HEK293T (cell line): ENCODE data around the gene CLCA4.

Experiments used
- CTCF ChIA-PET: fragments of 350-600 bp; formaldehyde crosslinking; extraction: SDS; loops from one replicate; lab custom pipeline; 2021; ENCODE audit warnings: antibody characterized with exemption, inconsistent platforms; lab: Yijun Ruan, JAX
- POLR2A ChIA-PET: fragments of 350-600 bp; formaldehyde crosslinking; extraction: SDS; loops from one replicate; lab custom pipeline; 2020; ENCODE audit warnings: antibody characterized with exemption, inconsistent platforms; lab: Yijun Ruan, JAX
- DNase-seq: peaks from one replicate; pipeline ENCODE4 v3.0.0; 2012; ENCODE audit warnings: mixed read lengths; ENCODE audit errors: extremely low spot score
- ARNT ChIP-seq: fragments of 450-650 bp; IDR thresholded peaks from 2 replicates; pipeline ENCODE4 v1.6.1; 2017; ENCODE audit warnings: mild to moderate bottlenecking
- BHLHE40 ChIP-seq: fragments of 450-650 bp; IDR thresholded peaks from 2 replicates; pipeline ENCODE4 v1.6.1; 2016; ENCODE audit warnings: mild to moderate bottlenecking, moderate library complexity, borderline replicate concordance
- CTBP1 ChIP-seq: fragments of 450-650 bp; IDR thresholded peaks from 2 replicates; pipeline ENCODE4 v1.6.1; 2016; ENCODE audit warnings: borderline replicate concordance
- ELF4 ChIP-seq: fragments of 450-650 bp; IDR thresholded peaks from 2 replicates; pipeline ENCODE4 v1.6.1; 2017; ENCODE audit warnings: antibody characterized with exemption
- FOXA1 ChIP-seq: fragments of 450-650 bp; IDR thresholded peaks from 2 replicates; pipeline ENCODE4 v1.6.1; 2016; ENCODE audit warnings: mild to moderate bottlenecking
- FOXK2 ChIP-seq: fragments of 450-650 bp; IDR thresholded peaks from 2 replicates; pipeline ENCODE4 v1.6.1; 2016; ENCODE audit warnings: mild to moderate bottlenecking
- FOXM1 ChIP-seq: fragments of 450-650 bp; IDR thresholded peaks from 2 replicates; pipeline ENCODE4 v1.6.1; 2017; ENCODE audit warnings: mild to moderate bottlenecking, borderline replicate concordance
- HDGF ChIP-seq: fragments of 450-650 bp; IDR thresholded peaks from 2 replicates; pipeline ENCODE4 v1.6.1; 2017; ENCODE audit warnings: antibody characterized with exemption, borderline replicate concordance
- L3MBTL2 ChIP-seq: fragments of 450-650 bp; conservative IDR thresholded peaks from 2 replicates; pipeline ENCODE4 v1.6.1; 2016; ENCODE audit warnings: mild to moderate bottlenecking
- LEF1 ChIP-seq: fragments of 450-650 bp; IDR thresholded peaks from 2 replicates; pipeline ENCODE4 v1.6.1; 2017; ENCODE audit warnings: mild to moderate bottlenecking, borderline replicate concordance
- NFRKB ChIP-seq: fragments of 450-650 bp; IDR thresholded peaks from 2 replicates; pipeline ENCODE4 v1.6.1; 2016; ENCODE audit warnings: mild to moderate bottlenecking, moderate library complexity
- PKNOX1 ChIP-seq: fragments of 450-650 bp; IDR thresholded peaks from 2 replicates; pipeline ENCODE4 v1.6.1; 2016
- SP1 ChIP-seq: fragments of 450-650 bp; IDR thresholded peaks from 2 replicates; pipeline ENCODE4 v1.6.1; 2017
- SUZ12 ChIP-seq: fragments of 450-650 bp; IDR thresholded peaks from 2 replicates; pipeline ENCODE4 v1.6.1; 2016; ENCODE audit warnings: mild to moderate bottlenecking
- TARDBP ChIP-seq: fragments of 450-650 bp; IDR thresholded peaks from 2 replicates; pipeline ENCODE4 v1.6.1; 2016
- ZNF384 ChIP-seq: fragments of 450-650 bp; IDR thresholded peaks from 2 replicates; pipeline ENCODE4 v1.6.1; 2016

The CLCA4 gene

GRCh38 chr1:86557739-86558138, 10.9 kb downstream of the CLCA4 start:
- no peak for TF ChIP-seq TARDBP
- TF ChIP-seq HDGF = no peak
- TF ChIP-seq LEF1 = no peak
- ChIA-PET POLR2A (no interaction called here), CTCF (no interaction called here)
- DNase-seq = no peak

- CTCF ChIA-PET = no interaction called here
- DNase-seq = no peak
- POLR2A ChIA-PET = no interaction called here
- TF ChIP-seq FOXA1 (no peak), NFRKB (no peak), SUZ12 (no peak), BHLHE40 (no peak), FOXK2 (no peak), CTBP1 (no peak), LEF1 (no peak), HDGF (no peak), SP1 (no peak), ZNF384 (no peak), L3MBTL2 (no peak), PKNOX1 (no peak), ARNT (no peak), FOXM1 (no peak), ELF4 (no peak), TARDBP (no peak)
These were observed 17.0 kb downstream of the CLCA4 start for GRCh38 chr1:86563849-86564248.

- CTCF ChIA-PET = no interaction called here
- TF ChIP-seq NFRKB (no peak), LEF1 (no peak), FOXK2 (no peak), FOXA1 (no peak)
- no peak for DNase-seq
- POLR2A ChIA-PET = no interaction called here
These were observed 20.5 kb downstream of the CLCA4 start for GRCh38 chr1:86567341-86567740.

- ChIA-PET CTCF (no interaction called here), POLR2A (no interaction called here)
- no peak for DNase-seq
- TF ChIP-seq SUZ12 (no peak), CTBP1 (no peak), SP1 (no peak), BHLHE40 (no peak), ARNT (no peak), ELF4 (no peak), TARDBP (no peak), FOXM1 (no peak), L3MBTL2 (no peak), NFRKB (no peak), FOXA1 (no peak), ZNF384 (no peak)
These were observed 21.0 kb downstream of the CLCA4 start for GRCh38 chr1:86567878-86568277.

GRCh38 chr1:86573763-86574484, 27.0 kb downstream of the CLCA4 start:
- ChIA-PET POLR2A (no interaction called here), CTCF (no interaction called here)
- DNase-seq = no peak
- no peak for TF ChIP-seq ARNT
- TF ChIP-seq L3MBTL2 = no peak
- no peak for TF ChIP-seq SUZ12
- no peak for TF ChIP-seq SP1
- no peak for TF ChIP-seq FOXA1
- no peak for TF ChIP-seq PKNOX1
- TF ChIP-seq LEF1 = no peak
- TF ChIP-seq NFRKB = no peak
- TF ChIP-seq BHLHE40 = no peak
- TF ChIP-seq FOXM1 = no peak
- no peak for TF ChIP-seq TARDBP
- no peak for TF ChIP-seq FOXK2
- TF ChIP-seq CTBP1 = no peak

GRCh38 chr1:86581231-86581630, 34.4 kb downstream of the CLCA4 start:
- CTCF ChIA-PET = no interaction called here
- no peak for DNase-seq
- POLR2A ChIA-PET = no interaction called here
- TF ChIP-seq TARDBP = no peak

- CTCF ChIA-PET = interaction anchor here (1.0 kb wide), 1 partner anchor 202 kb away, joined by 4 read pairs; no protein-coding TSS in a partner anchor
- POLR2A ChIA-PET = no interaction called here
- TF ChIP-seq ELF4 (no peak), FOXA1 (no peak), LEF1 (no peak), SUZ12 (no peak), CTBP1 (no peak), SP1 (no peak), HDGF (no peak), PKNOX1 (no peak), ZNF384 (no peak), FOXK2 (no peak), ARNT (no peak), L3MBTL2 (no peak)
- DNase-seq = no peak
These were observed 35.3 kb downstream of the CLCA4 start for GRCh38 chr1:86582161-86582560.
